Loucy (cell line): Measurements from ENCODE around the gene RBMS3.

Experiments used
- H2AFZ ChIP-seq: fragments of 200-600 bp; sonication (generic); 2 replicates; pipeline ENCODE4 v1.6.0; 2016; ENCODE audit warnings: antibody characterized with exemption, mild to moderate bottlenecking, low read length, moderate library complexity
- H3F3A ChIP-seq: fragments of 200-600 bp; 2 replicates; pipeline ENCODE4 v1.6.0; 2016; ENCODE audit warnings: antibody characterized with exemption, low read depth, mild to moderate bottlenecking
- H3K27me3 ChIP-seq: fragments of 200-600 bp; sonication (generic); 2 replicates; pipeline ENCODE4 v1.6.1; 2014; ENCODE audit warnings: low read length, mild to moderate bottlenecking; ENCODE audit not compliant: insufficient read depth, poor library complexity, severe bottlenecking
- H3K36me3 ChIP-seq: fragments of 200-600 bp; sonication (generic); 2 replicates; pipeline ENCODE4 v1.6.1; 2016; ENCODE audit warnings: low read length; ENCODE audit not compliant: insufficient read depth
- H3K4me1 ChIP-seq: fragments of 200-600 bp; sonication (generic); 2 replicates; pipeline ENCODE4 v1.5.1; 2014; ENCODE audit warnings: low read length, mild to moderate bottlenecking; ENCODE audit not compliant: insufficient read depth, poor library complexity, severe bottlenecking
- H3K4me2 ChIP-seq: fragments of 200-600 bp; sonication (generic); 2 replicates; pipeline ENCODE4 v1.6.0; 2014; ENCODE audit warnings: antibody characterized with exemption, low read length, low read depth, mild to moderate bottlenecking; ENCODE audit not compliant: poor library complexity, severe bottlenecking
- H3K4me3 ChIP-seq: fragments of 200-600 bp; sonication (generic); 2 replicates; pipeline ENCODE4 v1.5.1; 2014; ENCODE audit warnings: low read length, mild to moderate bottlenecking, mixed read lengths; ENCODE audit not compliant: poor library complexity, severe bottlenecking
- H3K79me2 ChIP-seq: fragments of 200-600 bp; sonication (generic); 2 replicates; pipeline ENCODE4 v1.6.1; 2014; ENCODE audit warnings: low read length; ENCODE audit not compliant: insufficient read depth
- H3K9ac ChIP-seq: fragments of 200-600 bp; sonication (generic); 2 replicates; pipeline ENCODE4 v1.6.0; 2014; ENCODE audit warnings: mild to moderate bottlenecking, low read depth, low read length, moderate library complexity; ENCODE audit not compliant: poor library complexity, severe bottlenecking
- H3K9me2 ChIP-seq: fragments of 200-600 bp; sonication (generic); replicated peaks from 2 replicates; pipeline ENCODE4 v1.6.1; 2016; ENCODE audit warnings: low read depth, low read length, mixed read lengths
- H3K9me3 ChIP-seq: fragments of 200-600 bp; sonication (generic); 2 replicates; pipeline ENCODE4 v1.6.1; 2014; ENCODE audit warnings: mild to moderate bottlenecking, antibody characterized with exemption, low read length, low read depth; ENCODE audit not compliant: insufficient read depth
- H4K20me1 ChIP-seq: fragments of 200-600 bp; sonication (generic); 2 replicates; pipeline ENCODE4 v1.6.0; 2014; ENCODE audit warnings: antibody characterized with exemption, low read length, mild to moderate bottlenecking; ENCODE audit not compliant: insufficient read depth, poor library complexity, severe bottlenecking
- CTCF ChIP-seq: fragments of 200-600 bp; sonication (generic); conservative IDR thresholded peaks from 2 replicates; pipeline ENCODE4 v1.5.1; 2014; ENCODE audit warnings: mild to moderate bottlenecking, antibody characterized with exemption, low read length
- EZH2phosphoT487 ChIP-seq: fragments of 200-600 bp; IDR thresholded peaks from 2 replicates; pipeline ENCODE4 v1.6.1; 2018; ENCODE audit warnings: antibody characterized with exemption, mild to moderate bottlenecking, moderate library complexity, borderline replicate concordance

Gene RBMS3

GRCh38 chr3:29601861-29602585 lies 321.2 kb downstream of the RBMS3 start:
- no peaks in the 10 kb centered on the region for H3F3A ChIP-seq
- H3K9me2 ChIP-seq: no peaks in the 10 kb centered on the region
- TF ChIP-seq EZH2phosphoT487 (no peak), CTCF (no peak)
- no peaks in the 10 kb centered on the region for H4K20me1 ChIP-seq
- no peak overlapping the region for H3K4me3 ChIP-seq
- H3K36me3 ChIP-seq: no peaks in the 10 kb centered on the region
- H3K4me2 ChIP-seq: no peak overlapping the region
- no peaks in the 10 kb centered on the region for H3K79me2 ChIP-seq
- H3K9me3 ChIP-seq: no peaks in the 10 kb centered on the region
- no peak overlapping the region for H2AFZ ChIP-seq
- H3K4me1 ChIP-seq: no peaks in the 10 kb centered on the region
- H3K27me3 ChIP-seq: no peaks in the 10 kb centered on the region
- H3K9ac ChIP-seq: no peak overlapping the region

- no peaks in the 10 kb centered on the region for H3K9me3 ChIP-seq
- H2AFZ ChIP-seq: no peak overlapping the region
- TF ChIP-seq EZH2phosphoT487 (no peak), CTCF (no peak)
Measured at GRCh38 chr3:29605845-29606244, 325.0 kb downstream of the RBMS3 start.

GRCh38 chr3:29606416-29606815 lies 325.5 kb downstream of the RBMS3 start:
- no peaks in the 10 kb centered on the region for H3K79me2 ChIP-seq
- no peak overlapping the region for H3K4me2 ChIP-seq
- no peak overlapping the region for H3K4me3 ChIP-seq
- H2AFZ ChIP-seq: no peak overlapping the region
- no peak for TF ChIP-seq CTCF
- TF ChIP-seq EZH2phosphoT487: no peak
- H4K20me1 ChIP-seq: no peaks in the 10 kb centered on the region
- H3K4me1 ChIP-seq: no peaks in the 10 kb centered on the region
- no peaks in the 10 kb centered on the region for H3K9me3 ChIP-seq
- no peaks in the 10 kb centered on the region for H3K9me2 ChIP-seq
- H3F3A ChIP-seq: no peaks in the 10 kb centered on the region
- H3K27me3 ChIP-seq: no peaks in the 10 kb centered on the region
- H3K9ac ChIP-seq: no peak overlapping the region
- no peaks in the 10 kb centered on the region for H3K36me3 ChIP-seq

More at GRCh38 chr3:29605845-29606244, 325.0 kb downstream of the RBMS3 start:
- Histone ChIP-seq H3K4me1 (no peaks in the 10 kb centered on the region), H4K20me1 (no peaks in the 10 kb centered on the region), H3K27me3 (no peaks in the 10 kb centered on the region), H3K9me2 (no peaks in the 10 kb centered on the region), H3F3A (no peaks in the 10 kb centered on the region), H3K9ac (no peak overlapping the region), H3K4me3 (no peak overlapping the region), H3K79me2 (no peaks in the 10 kb centered on the region), H3K36me3 (no peaks in the 10 kb centered on the region), H3K4me2 (no peak overlapping the region)
